Measurements from ENCODE around the gene TRIM27. TPM values are rescaled to one million over a fixed set of nuclear protein-coding genes. Genes with fewer than 3 reads are reported as not detected.
"Not testable (repeated sequence)": the region's sequence is repeated elsewhere in the genome, so short reads cannot be mapped to it uniquely, and the experiment has no call there.

The TRIM27 gene
- total and polyA plus RNA-seq, 4 donors = 34.8 to 81.9 (median 46.1) TPM

DNA sequence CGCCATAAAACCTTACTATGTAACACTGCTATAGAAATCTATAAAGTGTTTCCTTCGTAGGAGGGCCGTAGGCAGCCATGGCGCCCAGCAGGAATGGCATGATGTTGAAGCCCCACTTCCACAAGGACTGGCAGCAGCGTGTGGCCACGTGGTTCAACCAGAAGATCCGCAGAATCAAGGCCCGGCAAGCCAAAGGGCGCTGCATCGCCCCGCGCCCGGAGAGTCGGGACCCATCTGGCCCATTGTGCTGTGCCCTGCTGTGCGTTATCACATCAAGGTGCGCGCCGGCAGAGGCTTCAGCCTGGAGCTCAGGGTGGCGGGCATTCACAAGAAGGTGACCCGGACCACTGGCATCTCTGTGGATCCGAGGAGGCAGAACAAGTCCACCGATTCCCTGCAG lies 62.4 kb downstream of the TRIM27 start:
- Histone ChIP-seq H3K27me3 (ENCODE audit: control insufficient read depth in 3 of 3, insufficient read depth in 3 of 3, low read length in 2 of 3) (peaks cover 0 to 3% (median 2%) of the 10 kb centered on the region in 3 donors), H3K36me3 (ENCODE audit: control insufficient read depth in 4 of 4, insufficient read depth in 4 of 4, low read length in 4 of 4) (no peaks in the 10 kb centered on the region), H3K4me3 (no peak overlapping the region), H3K4me1 (ENCODE audit: control insufficient read depth in 5 of 5, insufficient read depth in 5 of 5, low read length in 5 of 5) (peaks cover 0 to 7% (median 3%) of the 10 kb centered on the region in 5 donors), H3K9me3 (ENCODE audit: control insufficient read depth in 4 of 4, insufficient read depth in 3 of 4, low read length in 3 of 4) (peaks cover 0 to 5% (median 2%) of the 10 kb centered on the region in 4 donors), H3K9ac (ENCODE audit: insufficient read depth in 1 of 2, low read length in 2 of 2) (no peak overlapping the region), H3K27ac (ENCODE audit: low read depth in 1 of 2, low read length in 1 of 2) (no peak overlapping the region)
- ATAC-seq (ENCODE audit: insufficient read depth, low FRiP score) (no peak), DNase-seq (no peak)
- WGBS, 2 donors = 91 to 96% methylated on average over 22 of the region's 22 CpGs
- TF ChIP-seq CTCF (IDR thresholded peaks at IDR 0.05; ENCODE audit: control extremely low read depth, extremely low read depth) = no peak

- H3K27ac ChIP-seq (ENCODE audit: low read depth in 1 of 2, low read length in 1 of 2) = no peak overlapping the region
- no peaks in the 10 kb centered on the region for H3K36me3 ChIP-seq (ENCODE audit: control insufficient read depth in 4 of 4, insufficient read depth in 4 of 4, low read length in 4 of 4)
- peaks cover 0 to 3% (median 2%) of the 10 kb centered on the region in 3 donors for H3K27me3 ChIP-seq (ENCODE audit: control insufficient read depth in 3 of 3, insufficient read depth in 3 of 3, low read length in 2 of 3)
- no peak for TF ChIP-seq CTCF (IDR thresholded peaks at IDR 0.05; ENCODE audit: control extremely low read depth, extremely low read depth)
- no peak overlapping the region for H3K4me3 ChIP-seq
- H3K9ac ChIP-seq (ENCODE audit: insufficient read depth in 1 of 2, low read length in 2 of 2) = no peak overlapping the region
- H3K9me3 ChIP-seq (ENCODE audit: control insufficient read depth in 4 of 4, insufficient read depth in 3 of 4, low read length in 3 of 4) = peaks cover 0 to 2% (median under 1%) of the 10 kb centered on the region in 4 donors
- H3K4me1 ChIP-seq (ENCODE audit: control insufficient read depth in 5 of 5, insufficient read depth in 5 of 5, low read length in 5 of 5) = peaks cover 0 to 7% (median 3%) of the 10 kb centered on the region in 5 donors
- ATAC-seq (ENCODE audit: insufficient read depth, low FRiP score) = no peak
- no peak for DNase-seq
- 25 to 43% methylated on average over 6 of the region's 6 CpGs for WGBS, 2 donors
Measured at GRCh38 chr6:28860581-28860980, 63.2 kb downstream of the TRIM27 start.

DNA sequence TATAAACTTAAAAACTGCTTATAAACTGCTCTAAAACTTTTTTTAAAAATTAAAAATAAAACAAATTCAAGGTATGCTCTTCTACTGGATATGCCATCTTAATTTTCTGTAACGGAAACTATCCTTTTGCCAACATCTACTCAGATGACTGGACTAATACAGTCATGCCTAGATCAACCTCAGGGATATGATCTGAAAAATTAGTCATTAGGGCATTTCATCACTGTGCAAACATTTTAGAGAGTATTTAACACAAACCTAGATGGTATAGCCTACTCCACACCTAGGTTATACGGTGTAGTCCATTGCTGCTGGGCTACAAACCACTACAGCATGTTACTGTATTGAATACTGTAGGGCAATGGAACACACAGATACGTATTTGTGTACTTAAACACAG lies 64.8 kb downstream of the TRIM27 start:
- Histone ChIP-seq H3K27me3 (ENCODE audit: control insufficient read depth in 3 of 3, insufficient read depth in 3 of 3, low read length in 2 of 3) (peaks cover 0 to 3% (median 2%) of the 10 kb centered on the region in 3 donors), H3K9me3 (ENCODE audit: control insufficient read depth in 4 of 4, insufficient read depth in 3 of 4, low read length in 3 of 4) (peaks cover 0 to 2% (median 0%) of the 10 kb centered on the region in 4 donors), H3K36me3 (ENCODE audit: control insufficient read depth in 4 of 4, insufficient read depth in 4 of 4, low read length in 4 of 4) (no peaks in the 10 kb centered on the region), H3K4me1 (ENCODE audit: control insufficient read depth in 5 of 5, insufficient read depth in 5 of 5, low read length in 5 of 5) (peaks cover 0 to 2% (median 0%) of the 10 kb centered on the region in 5 donors), H3K9ac (ENCODE audit: insufficient read depth in 1 of 2, low read length in 2 of 2) (no peak overlapping the region), H3K27ac (ENCODE audit: low read depth in 1 of 2, low read length in 1 of 2) (no peak overlapping the region), H3K4me3 (no peak overlapping the region)
- DNase-seq = no peak
- no peak for ATAC-seq (ENCODE audit: insufficient read depth, low FRiP score)
- TF ChIP-seq CTCF (IDR thresholded peaks at IDR 0.05; ENCODE audit: control extremely low read depth, extremely low read depth) = no peak
- 88 to 94% methylated on average over 3 of the region's 3 CpGs for WGBS, 2 donors

GRCh38 chr6:28856620-28857005 lies 67.2 kb downstream of the TRIM27 start:
- Histone ChIP-seq H3K4me1 (ENCODE audit: control insufficient read depth in 5 of 5, insufficient read depth in 5 of 5, low read length in 5 of 5) (no peaks in the 10 kb centered on the region), H3K9ac (ENCODE audit: insufficient read depth in 1 of 2, low read length in 2 of 2) (no peak overlapping the region), H3K27me3 (ENCODE audit: control insufficient read depth in 3 of 3, insufficient read depth in 3 of 3, low read length in 2 of 3) (peaks cover 0 to 3% (median 2%) of the 10 kb centered on the region in 3 donors), H3K4me3 (no peak overlapping the region), H3K27ac (ENCODE audit: low read depth in 1 of 2, low read length in 1 of 2) (no peak overlapping the region), H3K36me3 (ENCODE audit: control insufficient read depth in 4 of 4, insufficient read depth in 4 of 4, low read length in 4 of 4) (no peaks in the 10 kb centered on the region), H3K9me3 (ENCODE audit: control insufficient read depth in 4 of 4, insufficient read depth in 3 of 4, low read length in 3 of 4) (peaks cover 0 to 2% (median 0%) of the 10 kb centered on the region in 4 donors)
- ATAC-seq (ENCODE audit: insufficient read depth, low FRiP score) = no peak
- TF ChIP-seq CTCF (IDR thresholded peaks at IDR 0.05; ENCODE audit: control extremely low read depth, extremely low read depth) = no peak
- WGBS, 2 donors = 46 to 72% methylated on average over 1 of the region's 1 CpG
- no peak for DNase-seq

DNA sequence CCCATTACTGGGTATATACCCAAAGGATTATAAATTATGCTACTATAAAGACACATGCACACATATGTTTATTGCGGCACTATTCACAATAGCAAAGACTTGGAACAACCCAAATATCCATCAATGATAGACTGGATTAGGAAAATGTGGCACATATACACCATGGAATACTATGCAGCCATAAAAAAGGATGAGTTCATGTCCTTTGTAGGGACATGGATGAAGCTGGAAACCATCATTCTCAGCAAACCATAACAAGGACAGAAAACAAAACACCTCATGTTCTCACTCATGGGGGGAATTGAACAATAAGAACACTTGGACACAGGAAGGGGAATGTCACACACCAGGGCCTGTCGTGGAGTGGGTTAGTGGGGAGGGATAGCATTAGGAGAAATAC lies 69.4 kb downstream of the TRIM27 start:
- not testable (repeated sequence) for H3K36me3 ChIP-seq (ENCODE audit: control insufficient read depth in 4 of 4, insufficient read depth in 4 of 4, low read length in 4 of 4); DNase-seq; H3K9me3 ChIP-seq (ENCODE audit: control insufficient read depth in 4 of 4, insufficient read depth in 3 of 4, low read length in 3 of 4); H3K4me1 ChIP-seq (ENCODE audit: control insufficient read depth in 5 of 5, insufficient read depth in 5 of 5, low read length in 5 of 5); H3K27me3 ChIP-seq (ENCODE audit: control insufficient read depth in 3 of 3, insufficient read depth in 3 of 3, low read length in 2 of 3); H3K4me3 ChIP-seq; H3K27ac ChIP-seq (ENCODE audit: low read depth in 1 of 2, low read length in 1 of 2); ATAC-seq (ENCODE audit: insufficient read depth, low FRiP score); H3K9ac ChIP-seq (ENCODE audit: insufficient read depth in 1 of 2, low read length in 2 of 2)
- WGBS, 2 donors = 71 to 92% methylated on average over 2 of the region's 2 CpGs
